Measurements from ENCODE around the gene DHX40.

DNA sequence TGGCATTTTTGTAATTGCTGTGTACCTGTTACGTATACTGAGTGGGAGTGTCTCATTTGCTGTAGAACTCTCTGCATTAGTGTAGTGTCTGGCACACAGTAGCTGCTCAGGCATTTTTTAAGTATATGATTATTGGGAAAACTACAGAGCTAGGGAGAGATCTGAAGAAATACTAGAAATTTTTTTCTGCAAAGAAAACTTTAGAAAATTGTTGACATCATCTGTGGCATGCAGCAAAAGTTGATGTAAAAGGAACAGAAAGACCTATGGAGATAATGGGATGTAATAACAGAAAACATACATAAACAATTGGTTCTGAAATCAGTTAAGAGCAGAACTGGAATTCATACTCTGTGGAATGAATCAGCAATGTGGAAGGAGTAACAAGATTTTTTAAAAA lies 65.9 kb downstream of the DHX40 start:
- TF ChIP-seq, protein P1, sequence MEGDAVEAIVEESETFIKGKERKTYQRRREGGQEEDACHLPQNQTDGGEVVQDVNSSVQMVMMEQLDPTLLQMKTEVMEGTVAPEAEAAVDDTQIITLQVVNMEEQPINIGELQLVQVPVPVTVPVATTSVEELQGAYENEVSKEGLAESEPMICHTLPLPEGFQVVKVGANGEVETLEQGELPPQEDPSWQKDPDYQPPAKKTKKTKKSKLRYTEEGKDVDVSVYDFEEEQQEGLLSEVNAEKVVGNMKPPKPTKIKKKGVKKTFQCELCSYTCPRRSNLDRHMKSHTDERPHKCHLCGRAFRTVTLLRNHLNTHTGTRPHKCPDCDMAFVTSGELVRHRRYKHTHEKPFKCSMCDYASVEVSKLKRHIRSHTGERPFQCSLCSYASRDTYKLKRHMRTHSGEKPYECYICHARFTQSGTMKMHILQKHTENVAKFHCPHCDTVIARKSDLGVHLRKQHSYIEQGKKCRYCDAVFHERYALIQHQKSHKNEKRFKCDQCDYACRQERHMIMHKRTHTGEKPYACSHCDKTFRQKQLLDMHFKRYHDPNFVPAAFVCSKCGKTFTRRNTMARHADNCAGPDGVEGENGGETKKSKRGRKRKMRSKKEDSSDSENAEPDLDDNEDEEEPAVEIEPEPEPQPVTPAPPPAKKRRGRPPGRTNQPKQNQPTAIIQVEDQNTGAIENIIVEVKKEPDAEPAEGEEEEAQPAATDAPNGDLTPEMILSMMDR (IDR thresholded peaks at IDR 0.05; ENCODE audit: low read length): no peak
- no peak for TF ChIP-seq EZH2 (IDR thresholded peaks at IDR 0.05; ENCODE audit: borderline replicate concordance, low read length)
